SK-N-MC (cell line): Measurements from ENCODE around the gene EEFSEC.

ENCODE experiments used
- DNase-seq: peaks from one replicate; pipeline ENCODE4 v3.0.0-alpha.2; 2011; ENCODE audit warnings: low read depth, low spot score
- H3K27ac ChIP-seq: fragments of 200-600 bp; sonication (generic); 2 replicates; pipeline ENCODE4 v1.5.1; 2016; ENCODE audit warnings: mixed run types
- H3K36me3 ChIP-seq: fragments of 200-600 bp; sonication (generic); 2 replicates; pipeline ENCODE4 v1.6.1; 2017; ENCODE audit warnings: antibody characterized with exemption, low read length, mixed read lengths; ENCODE audit not compliant: insufficient read depth
- H3K4me3 ChIP-seq: fragments of 200-600 bp; sonication (generic); 2 replicates; pipeline ENCODE4 v1.5.1; 2016
- H3K9ac ChIP-seq: fragments of 200-600 bp; sonication (generic); 2 replicates; pipeline ENCODE4 v1.8.0; 2017; ENCODE audit warnings: mixed run types, mixed read lengths; ENCODE audit not compliant: insufficient read length
- H3K9me3 ChIP-seq: fragments of 200-600 bp; sonication (generic); 2 replicates; pipeline ENCODE4 v1.6.1; 2017; ENCODE audit warnings: low read depth, mild to moderate bottlenecking, antibody characterized with exemption, low read length, moderate library complexity, mixed read lengths
- EZH2 ChIP-seq: fragments of 200-600 bp; sonication (generic); IDR thresholded peaks from one replicate; pipeline ENCODE4 v1.6.1; 2017; ENCODE audit warnings: antibody characterized with exemption
- FOXP2 ChIP-seq: optimal IDR thresholded peaks from 2 replicates; pipeline ENCODE3; 2011; ENCODE audit warnings: mild to moderate bottlenecking, moderate library complexity; ENCODE audit not compliant: insufficient read depth; ENCODE audit errors: extremely low read length, control extremely low read depth
- POLR2AphosphoS5 ChIP-seq: IDR thresholded peaks from 2 replicates; pipeline ENCODE4 v1.6.1; 2012; ENCODE audit warnings: mild to moderate bottlenecking, low read depth, low read length, borderline replicate concordance

The EEFSEC gene

DNA sequence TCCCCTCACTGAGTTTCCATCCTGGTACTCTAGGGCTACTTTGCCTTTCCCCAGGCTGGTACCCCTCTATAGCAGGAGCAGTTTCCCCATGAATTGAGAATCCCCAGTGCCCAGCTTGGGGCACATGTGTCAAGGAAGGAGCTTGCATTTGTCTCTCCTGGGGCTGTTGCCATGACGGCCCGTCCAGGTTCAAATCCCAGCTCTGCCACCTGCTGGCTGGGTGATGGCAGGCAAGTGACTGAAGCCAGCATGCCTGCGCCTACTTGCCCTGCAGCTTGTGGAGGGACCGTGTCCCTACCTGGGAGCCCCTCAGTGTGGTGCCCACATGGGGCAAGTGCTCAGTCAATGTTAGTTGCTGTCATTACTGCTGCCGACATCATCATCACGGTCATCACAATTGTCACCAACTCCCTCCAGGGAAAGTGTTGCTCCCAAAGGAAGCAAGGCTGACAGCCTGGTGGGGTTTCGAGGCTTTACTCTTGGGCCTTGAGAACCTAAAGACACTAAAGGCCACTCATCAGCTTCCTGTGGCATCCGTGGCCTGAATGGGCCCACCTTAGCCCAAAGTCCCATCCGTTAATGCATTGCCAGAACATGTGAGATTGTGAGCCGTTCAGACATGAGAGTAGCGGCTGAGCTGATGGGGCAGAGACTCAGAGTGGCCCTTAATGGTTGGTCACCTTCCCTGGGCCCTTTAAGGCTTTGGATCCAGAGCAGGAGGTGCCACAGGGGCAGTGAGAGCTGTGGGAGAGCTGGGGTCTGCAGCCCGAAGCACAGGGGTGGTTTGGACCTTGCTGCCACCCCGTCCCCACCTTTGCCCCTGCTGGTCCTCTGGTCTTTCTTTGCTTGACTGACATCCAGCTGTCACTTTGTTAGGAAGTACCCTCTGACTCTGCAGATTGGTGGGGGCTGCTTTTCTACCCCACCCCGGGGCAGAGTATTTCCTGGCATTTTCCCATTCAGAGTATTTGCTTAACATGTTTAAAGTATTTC lies 169.0 kb downstream of the EEFSEC start:
- H3K4me3 ChIP-seq = no peak overlapping the region
- TF ChIP-seq EZH2 = no peak
- no peak for TF ChIP-seq POLR2AphosphoS5
- TF ChIP-seq FOXP2 = no peak
- no peaks in the 10 kb centered on the region for H3K36me3 ChIP-seq
- no peaks in the 10 kb centered on the region for H3K9me3 ChIP-seq
- H3K9ac ChIP-seq = no peak overlapping the region
- H3K27ac ChIP-seq = no peak overlapping the region
- no peak for DNase-seq

DNA sequence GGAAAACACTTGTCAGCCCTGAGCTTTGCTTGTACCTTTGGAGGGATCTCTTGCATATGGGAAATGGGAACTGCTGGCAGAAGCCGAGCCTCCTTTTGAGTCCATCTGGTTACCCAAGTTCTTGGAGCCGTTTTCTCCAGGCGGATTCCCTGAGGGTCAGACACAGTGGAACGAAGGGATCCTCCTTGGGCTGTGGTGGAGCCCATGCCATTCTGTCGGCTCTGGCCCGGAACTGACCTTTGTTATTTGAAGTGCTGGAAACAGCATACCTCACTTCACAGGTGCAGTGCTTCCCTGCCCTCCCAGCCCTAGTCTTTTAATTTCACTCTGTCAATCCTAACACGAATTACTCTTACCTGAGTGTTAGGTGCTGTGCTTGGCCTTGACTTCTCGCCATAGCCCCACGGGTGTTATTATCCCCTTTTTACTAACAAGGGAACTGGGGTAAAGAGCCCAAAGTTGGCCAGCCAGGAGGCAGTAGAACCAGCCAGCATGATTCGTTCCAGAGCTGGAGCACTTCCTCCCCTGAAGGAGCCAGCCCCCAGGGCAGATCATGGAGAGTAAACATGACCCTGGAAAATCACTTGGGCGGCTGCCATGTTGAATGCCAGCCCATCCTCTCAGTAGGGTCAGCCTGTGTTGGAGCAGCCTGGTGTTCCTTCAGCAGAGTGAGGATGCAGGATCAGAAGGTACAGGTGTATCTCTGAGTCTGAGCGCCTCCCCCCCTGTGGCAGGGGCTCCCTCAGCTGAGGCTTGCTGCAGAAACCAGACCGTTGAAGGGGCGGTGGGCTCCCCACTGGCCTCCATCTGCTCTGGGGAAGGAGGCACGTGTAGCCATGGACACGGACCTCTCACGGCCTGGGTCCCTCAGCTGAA lies 170.2 kb downstream of the EEFSEC start:
- H3K36me3 ChIP-seq = no peaks in the 10 kb centered on the region
- no peaks in the 10 kb centered on the region for H3K9me3 ChIP-seq
- H3K9ac ChIP-seq = no peak overlapping the region
- no peak for TF ChIP-seq EZH2
- TF ChIP-seq FOXP2 = no peak
- no peak for TF ChIP-seq POLR2AphosphoS5
- H3K4me3 ChIP-seq = no peak overlapping the region
- H3K27ac ChIP-seq = no peak overlapping the region
- DNase-seq = no peak

DNA sequence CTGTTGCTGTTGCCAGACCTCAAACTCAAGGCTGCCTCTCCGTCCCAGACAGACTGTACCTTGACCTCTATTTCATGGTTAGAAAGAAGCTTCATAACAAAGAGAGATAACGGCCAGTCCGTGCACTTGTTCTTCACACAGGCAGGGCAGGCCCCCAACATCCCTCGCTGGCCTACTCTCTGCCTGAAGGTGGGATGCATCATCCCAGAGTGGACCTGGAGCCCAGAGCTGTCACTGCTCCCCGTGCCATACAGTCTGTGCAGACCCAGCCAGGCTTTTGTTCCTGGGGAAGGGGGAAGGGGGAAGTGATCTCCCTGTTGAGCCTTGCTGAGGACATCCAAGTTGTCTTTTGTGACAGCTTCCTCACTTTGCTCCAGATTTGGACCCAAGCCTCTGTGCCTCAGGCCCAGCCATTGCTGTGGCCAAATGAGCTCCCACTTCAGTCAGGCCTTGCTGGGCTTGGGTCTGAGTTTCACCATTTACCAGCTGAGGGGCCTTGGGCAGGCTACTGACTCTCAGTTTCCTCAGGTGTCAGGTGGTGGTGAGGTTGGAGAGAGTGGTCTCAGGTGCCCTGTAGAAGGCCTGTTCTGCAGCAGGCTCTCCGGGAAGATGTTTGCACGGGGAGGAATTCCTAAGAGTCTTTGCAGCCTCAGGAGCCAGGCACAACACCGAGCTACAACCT lies 171.8 kb downstream of the EEFSEC start:
- Histone ChIP-seq H3K27ac (no peak overlapping the region), H3K4me3 (no peak overlapping the region), H3K9ac (no peak overlapping the region), H3K9me3 (no peaks in the 10 kb centered on the region), H3K36me3 (no peaks in the 10 kb centered on the region)
- no peak for DNase-seq
- TF ChIP-seq POLR2AphosphoS5 (no peak), FOXP2 (no peak), EZH2 (no peak)

DNA sequence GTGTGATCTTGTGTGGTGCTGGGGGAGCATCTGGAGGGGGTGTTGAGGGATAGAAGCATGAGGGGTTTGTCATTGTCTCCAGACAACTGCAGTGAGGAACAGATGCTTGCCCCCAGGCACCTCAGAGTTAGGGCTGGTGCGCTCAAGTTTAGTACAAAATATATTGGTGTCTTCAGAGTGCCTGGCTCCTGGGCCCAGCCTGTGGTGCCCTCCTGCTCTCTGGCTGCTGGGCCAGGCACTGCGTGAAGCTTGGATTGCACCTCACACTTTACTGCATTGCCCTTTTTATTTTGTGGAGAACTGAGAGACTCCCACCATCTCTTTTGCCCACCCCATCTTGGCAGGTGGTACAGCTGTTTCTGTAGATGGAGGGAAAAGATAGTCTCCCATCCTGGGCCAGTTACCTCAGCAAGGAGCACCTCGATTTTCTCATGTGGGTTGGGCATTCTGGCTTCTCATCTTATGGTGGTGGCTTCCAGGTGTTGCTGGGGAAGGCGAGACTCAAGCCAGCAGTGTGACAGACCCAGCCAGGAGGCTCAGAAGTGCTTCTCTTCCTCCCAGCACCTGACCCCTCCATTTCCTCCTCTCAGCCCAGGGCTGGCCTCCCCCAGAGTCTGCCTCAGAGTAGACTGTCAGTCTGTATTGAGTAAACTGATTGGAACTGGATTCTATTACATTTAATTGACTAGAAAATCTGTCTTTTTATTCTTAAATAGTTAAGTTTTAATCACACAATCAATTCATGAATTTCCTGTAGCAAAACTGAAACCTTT lies 173.0 kb downstream of the EEFSEC start:
- Histone ChIP-seq H3K4me3 (no peak overlapping the region), H3K9ac (no peak overlapping the region), H3K36me3 (no peaks in the 10 kb centered on the region), H3K27ac (no peak overlapping the region), H3K9me3 (no peaks in the 10 kb centered on the region)
- TF ChIP-seq FOXP2 (no peak), POLR2AphosphoS5 (no peak), EZH2 (no peak)
- DNase-seq = no peak

GRCh38 chr3:128327606-128328031 lies 174.3 kb downstream of the EEFSEC start:
- no peaks in the 10 kb centered on the region for H3K36me3 ChIP-seq
- H3K4me3 ChIP-seq = no peak overlapping the region
- H3K27ac ChIP-seq = no peak overlapping the region
- TF ChIP-seq EZH2 (no peak), POLR2AphosphoS5 (no peak), FOXP2 (no peak)
- no peaks in the 10 kb centered on the region for H3K9me3 ChIP-seq
- H3K9ac ChIP-seq = no peak overlapping the region
- no peak for DNase-seq

GRCh38 chr3:128328546-128329458 lies 175.5 kb downstream of the EEFSEC start:
- H3K9me3 ChIP-seq = no peaks in the 10 kb centered on the region
- no peaks in the 10 kb centered on the region for H3K36me3 ChIP-seq
- H3K4me3 ChIP-seq = no peak overlapping the region
- no peak for DNase-seq
- TF ChIP-seq EZH2 (no peak), FOXP2 (no peak), POLR2AphosphoS5 (no peak)
- no peak overlapping the region for H3K27ac ChIP-seq
- no peak overlapping the region for H3K9ac ChIP-seq
